NCI-H2227 treated with DMSO at 0.1 percent for 48 hours (cell line): Measurements from ENCODE around the gene SLC28A2.
"Not testable (repeated sequence)": the region's sequence is repeated elsewhere in the genome, so short reads cannot be mapped to it uniquely, and the experiment has no call there.

Experiments
- DNase-seq: peaks from one replicate; lab custom pipeline; 2025; lab: John Stamatoyannopoulos, UW

SLC28A2 gene

GRCh38 chr15:45251888-45252287 lies at the start of gene SLC28A2:
Gene SLC28A2, plus strand, starts transcription at chr15:45252234. Its CDS starts 982 bp downstream, at chr15:45253216.
- no peak for DNase-seq

GRCh38 chr15:45203182-45203581 lies 48.9 kb upstream of the SLC28A2 start:
- DNase-seq = no peak

GRCh38 chr15:45205192-45205591 lies 46.8 kb upstream of the SLC28A2 start:
- DNase-seq = peak; percentile 46

- DNase-seq = no peak
Observed at GRCh38 chr15:45212493-45212892, 39.5 kb upstream of the SLC28A2 start.

- no peak for DNase-seq
Observed at GRCh38 chr15:45221053-45221599, 30.9 kb upstream of the SLC28A2 start.

GRCh38 chr15:45221967-45222366 lies 30.1 kb upstream of the SLC28A2 start:
- no peak for DNase-seq

- DNase-seq = no peak
Observed at GRCh38 chr15:45224621-45225217, 27.3 kb upstream of the SLC28A2 start.

GRCh38 chr15:45225506-45226273 lies 26.3 kb upstream of the SLC28A2 start:
- no peak for DNase-seq

- no peak for DNase-seq
Observed at GRCh38 chr15:45228931-45229330, 23.1 kb upstream of the SLC28A2 start.

- no peak for DNase-seq
Observed at GRCh38 chr15:45230245-45230965, 21.6 kb upstream of the SLC28A2 start.

- no peak for DNase-seq
Observed at GRCh38 chr15:45231132-45231531, 20.9 kb upstream of the SLC28A2 start.

- DNase-seq = no peak
Observed at GRCh38 chr15:45231864-45232562, 20.0 kb upstream of the SLC28A2 start.

- no peak for DNase-seq
Observed at GRCh38 chr15:45234562-45235235, 17.3 kb upstream of the SLC28A2 start.

- DNase-seq = not testable (repeated sequence)
Observed at GRCh38 chr15:45236806-45237205, 15.2 kb upstream of the SLC28A2 start.

- no peak for DNase-seq
Observed at GRCh38 chr15:45242289-45242688, 9.7 kb upstream of the SLC28A2 start.

- DNase-seq = no peak
Observed at GRCh38 chr15:45249125-45249780, 2.8 kb upstream of the SLC28A2 start.

- no peak for DNase-seq
Observed at GRCh38 chr15:45253330-45253729, 1.3 kb downstream of the SLC28A2 start.

GRCh38 chr15:45254405-45254804 lies 2.4 kb downstream of the SLC28A2 start:
- no peak for DNase-seq

GRCh38 chr15:45254824-45255223 lies 2.8 kb downstream of the SLC28A2 start:
- DNase-seq = not testable (repeated sequence)

- no peak for DNase-seq
Observed at GRCh38 chr15:45259796-45260195, 7.8 kb downstream of the SLC28A2 start.

- no peak for DNase-seq
Observed at GRCh38 chr15:45262906-45263461, 10.9 kb downstream of the SLC28A2 start.
